NCI-H1436 treated with DMSO at 0.1 percent for 48 hours (cell line): Measurements from ENCODE around the gene CBX4.
"Not testable (repeated sequence)": the region's sequence is repeated elsewhere in the genome, so short reads cannot be mapped to it uniquely, and the experiment has no call there.

Source experiments
- DNase-seq: peaks from one replicate; lab custom pipeline; 2025; lab: John Stamatoyannopoulos, UW

CBX4 gene

GRCh38 chr17:79859676-79860615 lies 20.7 kb upstream of the CBX4 start:
- no peak for DNase-seq

GRCh38 chr17:79857095-79857494 lies 17.9 kb upstream of the CBX4 start:
- no peak for DNase-seq

GRCh38 chr17:79855331-79856124 lies 16.3 kb upstream of the CBX4 start:
- DNase-seq: no peak

- DNase-seq: no peak
Measured at GRCh38 chr17:79854080-79855060, 15.1 kb upstream of the CBX4 start.

GRCh38 chr17:79853168-79853567 lies 13.9 kb upstream of the CBX4 start:
- not testable (repeated sequence) for DNase-seq

GRCh38 chr17:79852748-79853147 lies 13.5 kb upstream of the CBX4 start:
- no peak for DNase-seq

GRCh38 chr17:79851461-79851817 lies 12.2 kb upstream of the CBX4 start:
- DNase-seq: no peak

- no peak for DNase-seq
Measured at GRCh38 chr17:79850571-79851460, 11.6 kb upstream of the CBX4 start.

GRCh38 chr17:79849953-79850352 lies 10.7 kb upstream of the CBX4 start:
- no peak for DNase-seq

GRCh38 chr17:79848370-79848766 lies 9.1 kb upstream of the CBX4 start:
- DNase-seq: no peak

- no peak for DNase-seq
Measured at GRCh38 chr17:79847698-79848369, 8.6 kb upstream of the CBX4 start.

- no peak for DNase-seq
Measured at GRCh38 chr17:79845601-79845949, 6.3 kb upstream of the CBX4 start.

GRCh38 chr17:79844869-79845600 lies 5.8 kb upstream of the CBX4 start:
- DNase-seq: no peak

- no peak for DNase-seq
Measured at GRCh38 chr17:79843816-79844800, 4.9 kb upstream of the CBX4 start.

GRCh38 chr17:79843474-79843815 lies 4.2 kb upstream of the CBX4 start:
- DNase-seq: no peak

GRCh38 chr17:79842656-79843473 lies 3.6 kb upstream of the CBX4 start:
- no peak for DNase-seq

GRCh38 chr17:79842136-79842655 lies 3.0 kb upstream of the CBX4 start:
- no peak for DNase-seq
